Right renal cortex interstitium (tissue), 3 donors: ENCODE measurements around the gene C1orf146. TPM values are rescaled to one million over a fixed set of nuclear protein-coding genes. Genes with fewer than 3 reads are reported as not detected.
"Not testable (repeated sequence)": the region's sequence is repeated elsewhere in the genome, so short reads cannot be mapped to it uniquely, and the experiment has no call there.

Experiments
- DNase-seq, 3 donors: peaks; one replicate each; pipeline ENCODE4 v3.0.0-alpha.2; 2013; ENCODE audit warnings: low read depth in 3 of 3, low spot score in 2 of 3
- polyA plus RNA-seq, 3 donors: library from polyadenylated mRNA; unstranded; fragments of 120-200 nt; gene quantifications; one replicate each; pipeline ENCODE4 v1.2.1, GENCODE V29; 2013; ENCODE audit not compliant: insufficient read length in 3 of 3

Gene C1orf146
- polyA plus RNA-seq, 3 donors = 0.19 to 0.25 TPM; not detected in 1

DNA sequence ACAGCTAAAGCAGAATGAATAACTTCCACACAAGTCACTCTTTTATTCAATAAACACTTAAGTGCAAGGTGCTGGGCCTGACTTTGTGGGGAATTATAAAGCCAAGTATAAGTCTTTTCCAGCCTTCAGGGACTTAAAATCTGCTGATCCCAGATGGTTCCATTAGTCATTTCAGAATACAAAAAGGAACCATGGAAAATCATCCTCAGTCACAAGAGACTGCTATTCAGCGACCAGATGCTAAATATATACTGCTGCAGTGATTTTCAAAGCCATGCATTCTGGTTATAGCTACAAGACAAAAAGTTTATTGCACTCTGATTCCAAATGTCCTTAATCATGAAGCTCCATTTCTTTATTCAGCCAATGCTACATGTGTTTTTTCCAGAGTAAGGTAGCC is 55.3 kb downstream of the C1orf146 start:
- DNase-seq = no peak

DNA sequence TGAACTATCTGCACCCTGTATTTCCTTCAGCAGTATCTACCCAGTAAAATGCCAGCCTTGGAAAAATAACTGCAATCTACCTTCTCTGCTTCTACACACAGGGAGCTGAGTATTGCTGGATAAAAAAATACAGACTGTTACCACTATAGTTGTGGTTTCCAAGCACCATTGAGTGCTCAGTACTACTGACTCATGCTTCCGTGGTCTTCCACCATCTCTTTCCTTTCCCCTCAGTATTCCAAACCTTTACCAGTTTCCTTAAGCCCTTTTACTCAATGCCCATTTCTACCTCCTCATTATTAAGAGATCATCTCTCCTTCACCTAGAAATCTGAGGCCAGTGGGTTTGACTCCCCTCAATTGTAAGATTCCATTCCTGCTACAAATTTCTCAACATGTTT is 57.2 kb downstream of the C1orf146 start:
- no peak for DNase-seq

DNA sequence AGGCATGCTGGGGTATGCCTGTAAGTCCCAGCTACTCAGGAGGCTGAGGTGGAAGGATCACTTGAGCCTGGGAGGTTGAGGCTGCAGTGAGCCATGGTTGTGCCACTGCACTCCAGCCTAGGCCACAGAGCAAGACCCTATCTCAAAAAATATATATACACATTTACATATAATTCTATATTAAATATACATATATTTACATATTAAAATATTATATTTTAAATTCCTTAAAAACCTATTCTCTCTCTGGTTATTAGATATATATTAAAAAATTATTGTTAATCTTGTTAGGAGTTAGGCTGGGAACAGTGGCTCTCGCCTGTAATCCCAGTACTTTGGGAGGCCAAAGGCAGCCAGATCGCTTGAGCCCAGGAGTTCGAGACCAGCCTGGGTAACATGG is 58.4 kb downstream of the C1orf146 start:
- no peak for DNase-seq

DNA sequence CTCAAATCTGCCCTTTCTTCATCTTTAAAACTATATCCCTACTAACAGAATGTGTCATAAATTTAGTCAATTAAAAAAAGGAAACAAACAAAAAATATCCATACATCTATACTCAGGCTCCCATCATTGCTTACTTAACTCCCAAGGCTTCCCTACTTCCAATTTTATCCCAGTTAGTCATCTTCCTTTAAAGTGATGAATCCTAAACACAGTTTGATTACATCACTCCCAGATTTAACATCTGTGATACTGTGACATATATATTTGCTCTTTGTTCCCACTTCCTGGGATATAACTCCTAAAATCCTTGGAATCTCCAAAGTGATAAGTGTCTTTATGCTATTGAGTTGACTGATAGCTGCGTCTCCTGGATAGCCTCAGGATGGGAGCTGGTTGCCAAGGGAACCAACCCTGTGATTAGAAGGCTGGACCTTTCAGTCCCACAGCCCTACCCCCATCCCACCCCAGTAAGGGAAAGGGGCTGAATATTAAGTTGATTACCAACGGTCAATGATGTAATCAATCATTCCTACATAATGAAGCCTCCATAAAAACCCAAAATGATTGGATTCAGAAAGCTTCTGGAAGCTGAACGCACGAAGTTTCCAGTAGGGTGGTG is 59.5 kb downstream of the C1orf146 start:
- no peak for DNase-seq

DNA sequence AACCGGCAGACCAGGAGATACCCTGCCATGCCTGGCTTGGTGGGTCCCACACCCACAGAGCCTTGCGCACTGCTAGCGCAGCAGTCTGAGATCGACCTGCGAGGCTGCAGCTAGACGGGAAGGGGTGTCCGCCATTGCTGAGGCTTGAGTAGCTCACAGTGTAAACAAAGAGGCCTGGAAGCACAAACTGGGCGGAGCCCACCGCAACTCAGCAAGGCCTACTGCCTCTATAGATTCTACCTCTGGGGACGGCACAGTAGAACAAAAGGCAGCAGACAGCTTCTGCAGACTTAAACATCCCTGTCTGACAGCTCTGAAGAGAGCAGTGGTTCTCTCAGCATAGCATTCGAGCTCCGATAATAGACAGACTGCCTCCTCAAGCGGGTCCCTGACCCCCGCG is 62.1 kb downstream of the C1orf146 start:
- DNase-seq = not testable (repeated sequence)

DNA sequence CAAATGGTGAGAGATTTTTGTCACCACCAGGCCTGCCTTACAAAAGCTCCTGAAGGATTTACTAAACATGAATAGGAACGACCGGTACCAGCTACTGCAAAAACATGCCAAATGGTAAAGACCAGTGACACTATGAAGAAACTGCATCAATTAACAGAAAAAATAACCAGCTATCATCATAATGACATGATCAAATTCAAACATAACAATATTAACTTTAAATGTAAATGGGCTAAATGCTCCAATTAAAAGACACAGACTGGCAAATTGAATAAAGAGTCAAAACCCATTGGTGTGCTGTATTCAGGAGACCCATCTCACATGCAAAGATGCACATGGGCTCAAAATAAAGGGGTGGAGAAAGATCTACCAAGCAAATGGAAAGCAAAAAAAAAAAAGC is 63.7 kb downstream of the C1orf146 start:
- DNase-seq = not testable (repeated sequence)

DNA sequence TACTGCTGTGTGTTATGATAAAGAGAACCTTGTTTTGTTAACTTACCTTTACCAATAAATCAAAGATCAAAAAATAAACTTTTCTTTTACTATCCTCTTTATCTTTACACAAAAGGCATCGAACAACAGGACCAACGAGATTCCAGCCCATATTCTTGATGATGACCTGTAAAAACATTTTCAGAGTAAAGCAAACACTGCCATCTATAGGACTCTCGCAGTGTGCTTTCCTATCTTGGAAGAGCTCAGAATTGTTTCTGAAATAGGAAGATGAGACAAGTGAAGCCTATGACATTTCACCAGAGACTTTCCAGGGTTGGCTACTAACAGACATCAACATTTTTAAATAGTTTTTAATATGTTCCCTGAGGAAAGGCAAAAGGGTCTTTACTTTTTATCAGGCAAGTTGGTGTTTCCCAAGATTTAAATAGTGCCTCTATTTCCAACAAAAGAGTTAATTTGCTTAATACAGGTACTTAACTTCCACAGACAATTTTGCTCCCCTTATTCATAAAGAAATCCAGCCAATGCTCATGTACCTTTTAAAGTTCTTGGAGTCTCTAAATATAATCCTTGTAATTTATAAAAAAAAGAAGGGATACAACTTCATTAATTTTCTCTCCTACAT is 73.8 kb downstream of the C1orf146 start:
- peak in 1 of 3 donors; percentile 21 for DNase-seq

Other genes with a start within 250 kb of the C1orf146 start
- gene EPHX4, start 187.9 kb upstream of the C1orf146 start, polyA plus RNA-seq = 1 to 10 TPM; 1.5 to 1.8 (median 1.7) TPM
- 1 to 10 TPM in 1 of 3 donors, under 1 TPM in 2; 0.53 to 1.4 (median 0.62) TPM for gene SETSIP, start 142.5 kb upstream of the C1orf146 start, polyA plus RNA-seq
- 1 to 10 TPM; 6.4 to 8.2 (median 6.9) TPM for gene BTBD8, start 137.6 kb upstream of the C1orf146 start, polyA plus RNA-seq
- 10 to 100 TPM; 19.6 to 20.6 (median 20.3) TPM for gene GLMN, start 81.1 kb downstream of the C1orf146 start, polyA plus RNA-seq
- gene RPAP2, start 81.1 kb downstream of the C1orf146 start, polyA plus RNA-seq = 10 to 100 TPM; 30.3 to 36.0 (median 34.2) TPM